C4-2B (cell line): ENCODE measurements around the gene SDK2.

Experiments used
- H3K27ac ChIP-seq: fragments of 450-650 bp; 2 replicates; pipeline ENCODE4 v1.5.1; 2017
- CTCF ChIP-seq: fragments of 450-650 bp; conservative IDR thresholded peaks from 2 replicates; pipeline ENCODE4 v1.5.1; 2017; ENCODE audit warnings: mild to moderate bottlenecking
- ZFX ChIP-seq: fragments of 450-650 bp; IDR thresholded peaks from 2 replicates; pipeline ENCODE4 v1.6.1; 2017

SDK2 gene

GRCh38 chr17:73630965-73631595, 13.2 kb downstream of the SDK2 start:
- TF ChIP-seq ZFX (no peak), CTCF (no peak)
- no peak overlapping the region for H3K27ac ChIP-seq

- TF ChIP-seq ZFX (no peak), CTCF (no peak)
- H3K27ac ChIP-seq, result no peak overlapping the region
Observed at GRCh38 chr17:73630531-73630930, 13.7 kb downstream of the SDK2 start.

- TF ChIP-seq CTCF (no peak), ZFX (no peak)
- no peak overlapping the region for H3K27ac ChIP-seq
Observed at GRCh38 chr17:73628642-73629552, 15.3 kb downstream of the SDK2 start.

- H3K27ac ChIP-seq, result no peak overlapping the region
- TF ChIP-seq CTCF (no peak), ZFX (no peak)
Observed at GRCh38 chr17:73625991-73626673, 18.1 kb downstream of the SDK2 start.

- TF ChIP-seq ZFX (no peak), CTCF (no peak)
- H3K27ac ChIP-seq, result no peak overlapping the region
Observed at GRCh38 chr17:73625006-73625405, 19.2 kb downstream of the SDK2 start.

- TF ChIP-seq ZFX (no peak), CTCF (no peak)
- H3K27ac ChIP-seq, result no peak overlapping the region
Observed at GRCh38 chr17:73624496-73624988, 19.7 kb downstream of the SDK2 start.
